GM12892 (cell line): ENCODE measurements around the gene SRA1.

Experiments
- POLR2A ChIP-seq: IDR thresholded peaks from 2 replicates; pipeline ENCODE4 v1.6.1; 2011; ENCODE audit warnings: low read depth, low read length, control low read depth
- POLR2AphosphoS5 ChIP-seq: IDR thresholded peaks from 2 replicates; pipeline ENCODE4 v1.6.1; 2011; ENCODE audit warnings: low read depth, low read length, control low read depth
- TAF1 ChIP-seq: IDR thresholded peaks from 2 replicates; pipeline ENCODE4 v1.6.1; 2011; ENCODE audit warnings: low read depth, mild to moderate bottlenecking, control low read depth, low read length, borderline replicate concordance

DNA sequence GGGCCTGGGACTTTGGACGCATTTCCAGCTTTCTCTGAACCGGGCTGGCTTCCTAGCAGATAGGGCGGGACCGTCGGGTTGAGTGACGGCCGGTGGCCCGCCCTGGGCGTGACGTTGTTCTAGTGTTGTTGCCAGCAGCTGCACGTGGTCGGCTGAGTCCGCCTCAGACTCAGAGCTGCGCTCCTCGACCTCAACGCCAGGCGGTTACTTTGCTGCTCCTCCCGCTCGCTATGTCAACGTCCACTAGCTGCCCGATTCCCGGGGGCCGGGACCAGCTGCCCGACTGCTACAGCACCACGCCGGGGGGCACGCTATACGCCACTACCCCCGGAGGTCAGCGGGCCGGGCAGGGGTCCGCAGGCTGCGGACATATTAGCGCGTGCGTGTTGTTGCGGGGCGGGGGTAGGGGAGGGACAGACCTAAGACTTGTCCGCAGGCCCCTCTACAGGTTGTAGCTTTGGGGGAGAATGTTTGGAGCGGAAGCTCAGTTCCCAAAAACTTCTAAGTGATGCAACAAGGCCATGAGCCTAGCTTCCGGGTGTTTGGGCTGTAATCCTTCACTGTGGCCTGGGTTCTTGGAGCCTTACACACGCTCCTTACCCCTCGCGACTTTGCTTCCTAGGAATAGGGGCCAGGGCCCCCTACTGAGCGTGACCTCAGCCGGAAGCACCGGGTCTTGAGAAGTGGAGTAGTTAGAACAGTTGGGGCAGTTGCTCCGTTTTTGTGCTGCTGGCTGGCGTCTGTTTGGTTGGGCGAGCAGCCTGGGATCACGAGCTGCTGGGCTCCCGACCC, 9.6 kb downstream of the SRA1 start, which contains the start of gene EIF4EBP3:
- peak; percentile 68; the same call in 1 of the 2 replicates for TF ChIP-seq POLR2A
- TF ChIP-seq POLR2AphosphoS5 = peak; percentile 55; the same call in 1 of the 2 replicates
- TF ChIP-seq TAF1 = no peak
